Measurements from ENCODE around the gene FHIT.
"Not testable (repeated sequence)": the region's sequence is repeated elsewhere in the genome, so short reads cannot be mapped to it uniquely, and the experiment has no call there.

The FHIT gene

DNA sequence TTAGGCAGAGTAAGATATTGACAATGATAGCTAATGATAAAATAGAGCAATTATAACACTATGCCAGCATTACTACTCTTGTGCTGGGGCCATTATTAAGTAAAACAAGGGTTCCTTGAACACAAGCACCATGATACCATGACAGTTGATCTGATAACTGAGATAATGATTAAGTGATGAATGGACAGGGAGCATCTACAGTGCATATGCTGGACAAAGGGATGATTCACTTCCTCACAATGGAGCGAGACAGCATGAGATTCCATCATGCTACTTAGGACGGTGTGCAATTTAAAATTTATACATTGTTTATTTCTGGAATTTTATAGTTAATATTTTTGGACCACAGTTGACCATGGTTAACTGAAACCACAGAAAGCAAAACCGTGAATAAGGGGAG is 156.6 kb downstream of the FHIT start:
- DNase-seq, result no peak

DNA sequence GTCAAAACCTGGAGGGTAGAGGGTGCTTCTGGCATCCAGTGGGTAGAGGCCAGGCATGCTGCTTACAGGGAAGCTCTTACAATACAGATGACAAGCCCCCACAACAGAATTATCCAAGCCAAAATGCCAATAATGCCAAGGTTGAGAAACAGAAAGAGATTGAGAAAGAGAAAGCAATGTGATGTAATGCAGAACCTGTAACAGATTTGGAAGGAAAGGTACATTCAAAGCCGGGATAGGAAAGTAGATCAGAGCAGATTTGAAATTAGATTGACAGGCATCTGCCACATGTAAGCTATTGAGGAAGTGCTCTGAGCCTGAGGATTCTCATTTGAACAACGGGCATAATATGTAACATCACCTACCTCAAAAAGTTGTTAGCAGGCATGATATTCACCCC is 157.9 kb downstream of the FHIT start:
- no peak for DNase-seq

- DNase-seq, result no peak
These were observed 158.4 kb downstream of the FHIT start for GRCh38 chr3:61092870-61093269.

GRCh38 chr3:61090389-61091169 is 160.7 kb downstream of the FHIT start:
- DNase-seq, result no peak

GRCh38 chr3:61087465-61087864 is 163.8 kb downstream of the FHIT start:
- DNase-seq, result no peak

DNA sequence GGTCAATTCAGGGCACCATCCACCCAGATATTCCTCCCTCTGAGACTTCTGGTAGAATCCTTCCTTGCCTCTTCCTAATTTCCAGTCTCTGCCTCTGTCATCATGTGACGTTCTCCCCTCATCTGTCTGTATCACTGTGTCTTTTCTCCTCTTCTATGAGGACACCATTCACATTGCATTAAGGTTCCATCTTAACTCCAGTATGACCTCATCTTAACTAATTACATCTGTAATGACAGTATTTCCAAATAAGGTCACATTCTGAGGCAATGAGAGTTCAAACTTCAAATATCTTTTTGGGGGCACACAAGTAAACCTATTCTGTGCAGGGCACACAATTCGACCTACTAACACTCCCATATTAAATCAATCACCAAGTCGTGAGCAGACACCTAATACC is 169.7 kb downstream of the FHIT start:
- DNase-seq, result no peak

DNA sequence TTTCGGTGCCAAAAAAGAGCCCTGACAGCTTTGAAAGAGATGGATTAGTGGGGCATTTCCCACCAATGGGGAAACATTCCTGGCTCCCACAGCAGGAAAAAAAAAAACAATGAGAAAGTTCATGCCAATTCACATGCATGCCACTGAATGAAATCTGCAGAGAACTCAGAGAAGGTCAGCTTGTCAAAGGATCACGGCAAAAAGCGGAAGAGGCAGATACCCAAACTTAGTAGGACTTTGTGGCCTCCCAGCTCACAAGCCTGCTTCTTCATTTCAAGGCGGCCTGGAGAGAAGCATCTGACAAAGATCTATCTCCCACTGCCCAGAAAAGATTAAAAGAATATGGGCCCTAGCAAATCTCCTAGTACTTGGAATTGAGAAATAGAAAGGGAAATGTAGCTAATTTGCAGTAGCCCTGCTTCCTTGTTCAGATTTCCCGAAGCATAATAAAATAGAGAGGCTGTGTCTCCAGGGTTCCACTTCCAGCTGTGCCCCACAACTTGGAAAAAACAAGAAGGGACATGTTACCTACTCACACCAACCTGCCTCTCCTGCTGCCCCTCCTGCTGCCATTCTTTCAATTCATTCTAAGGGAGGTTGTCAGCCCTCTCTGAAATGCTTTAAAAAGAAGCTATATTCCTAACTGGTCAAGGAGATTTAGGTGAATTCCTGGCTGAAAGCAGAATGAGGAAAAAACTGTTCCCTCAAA is 170.4 kb downstream of the FHIT start:
- DNase-seq, result no peak

GRCh38 chr3:61078048-61078752 is 173.1 kb downstream of the FHIT start:
- DNase-seq, result no peak

DNA sequence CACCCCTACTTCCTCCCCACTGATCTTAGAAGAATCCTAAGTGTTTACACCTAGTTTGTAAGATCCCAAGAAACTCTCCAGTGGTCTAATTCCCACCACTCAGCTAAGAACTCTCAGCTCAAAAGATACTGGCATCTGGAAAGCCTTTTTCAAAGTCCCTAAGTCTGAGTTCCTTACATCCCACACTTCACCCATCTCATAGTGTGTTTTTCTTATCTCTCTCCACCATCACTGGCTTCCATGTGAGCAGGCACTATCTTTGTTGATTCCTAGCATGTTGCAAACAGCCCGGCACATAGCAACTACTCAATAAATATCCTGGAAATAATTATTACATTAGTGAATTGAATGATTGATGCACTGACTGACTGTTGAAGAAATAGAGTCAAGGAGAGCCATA is 173.7 kb downstream of the FHIT start:
- no peak for DNase-seq

- DNase-seq, result no peak
These were observed 176.5 kb downstream of the FHIT start for GRCh38 chr3:61074783-61075182.

- DNase-seq, result no peak
These were observed 177.6 kb downstream of the FHIT start for GRCh38 chr3:61073566-61074165.

GRCh38 chr3:61068084-61068483 is 183.2 kb downstream of the FHIT start:
- DNase-seq, result no peak

GRCh38 chr3:61066800-61067199 is 184.5 kb downstream of the FHIT start:
- DNase-seq, result no peak

DNA sequence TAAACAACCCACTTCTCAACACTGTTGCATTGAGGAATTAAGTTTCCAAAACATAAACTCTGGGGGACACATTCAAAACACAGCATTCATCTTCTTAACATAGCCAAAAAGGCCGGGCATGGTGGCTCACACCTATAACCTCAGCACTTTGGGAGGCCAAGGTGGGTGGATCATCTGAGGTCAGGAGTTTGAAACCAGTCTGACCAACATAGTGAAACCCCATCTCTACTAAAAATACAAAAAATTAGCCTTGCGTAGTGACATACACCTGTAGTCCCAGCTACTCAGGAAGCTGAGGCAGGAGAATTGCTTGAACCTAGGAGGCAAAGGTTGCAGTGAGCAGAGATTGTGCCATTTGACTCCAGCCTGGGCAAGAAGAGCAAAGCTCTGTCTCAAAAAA is 185.0 kb downstream of the FHIT start:
- not testable (repeated sequence) for DNase-seq

GRCh38 chr3:61065451-61066011 is 185.7 kb downstream of the FHIT start:
- DNase-seq, result no peak

- no peak for DNase-seq
These were observed 190.0 kb downstream of the FHIT start for GRCh38 chr3:61061092-61061723.

DNA sequence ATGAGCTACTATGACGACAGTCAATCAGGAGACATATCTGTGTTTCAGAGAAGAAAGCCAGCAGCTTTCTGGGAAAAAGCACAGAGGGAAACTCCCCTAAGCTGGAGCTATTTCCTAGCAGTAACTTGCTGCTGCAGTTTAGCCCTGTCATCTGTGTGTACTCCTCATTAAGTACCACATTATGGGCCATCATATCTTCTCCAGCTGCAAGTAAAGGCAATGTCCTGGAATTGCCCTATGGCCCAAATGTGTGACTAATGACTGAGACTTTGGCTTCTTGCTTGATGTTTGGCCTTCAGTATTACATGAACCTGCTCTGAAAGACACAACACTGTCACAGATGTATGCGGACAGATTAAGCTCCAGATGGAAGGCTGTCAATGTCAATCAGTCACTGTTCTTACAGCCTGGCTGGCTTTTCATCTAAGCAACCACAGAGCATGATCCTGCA is 190.8 kb downstream of the FHIT start:
- DNase-seq, result no peak

DNA sequence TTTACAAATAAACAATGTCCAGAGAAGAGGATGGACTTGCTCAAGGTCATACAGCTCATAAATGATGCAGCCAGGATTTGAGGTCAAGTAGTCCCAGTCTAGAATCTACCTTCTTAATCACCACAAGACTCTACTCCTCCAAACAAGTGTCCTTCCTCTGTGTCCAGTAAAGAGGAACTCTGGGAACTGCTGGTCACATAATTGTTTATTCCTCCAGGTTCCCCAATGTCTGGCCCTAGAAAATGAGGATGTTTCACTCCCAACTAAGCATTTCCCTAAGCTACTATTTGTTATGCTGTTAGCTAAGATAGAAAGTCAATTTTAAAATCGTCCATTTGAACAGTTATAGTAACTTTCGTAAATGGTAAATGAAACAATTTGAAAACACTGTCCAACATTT is 192.4 kb downstream of the FHIT start:
- DNase-seq, result no peak

DNA sequence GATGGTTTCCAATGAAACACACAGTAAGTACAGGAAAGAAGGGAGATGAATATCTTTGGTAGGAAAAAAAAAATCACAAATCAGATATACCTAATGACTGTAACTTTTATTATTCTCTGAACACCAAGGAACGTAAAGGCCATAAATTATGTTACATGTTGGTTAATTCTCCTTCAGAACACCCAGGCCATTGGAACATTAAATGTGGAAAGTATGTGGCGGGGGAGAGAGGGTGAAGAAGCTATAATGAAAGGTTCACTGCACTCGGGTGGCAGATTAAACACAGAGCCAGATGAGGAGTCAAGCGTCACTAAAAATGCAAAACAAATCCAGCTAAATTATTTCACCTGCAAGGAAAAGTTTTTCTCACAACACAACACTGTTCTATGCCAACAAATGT is 193.8 kb downstream of the FHIT start:
- DNase-seq, result peak in 1 of 2 experiments; percentile 48

- no peak for DNase-seq
These were observed 195.8 kb downstream of the FHIT start for GRCh38 chr3:61055447-61055846.

- DNase-seq, result peak in 1 of 2 experiments; percentile 43
These were observed 197.3 kb downstream of the FHIT start for GRCh38 chr3:61053781-61054496.

GRCh38 chr3:61052851-61053250 is 198.4 kb downstream of the FHIT start:
- no peak for DNase-seq
